Caco-2 (cell line): ENCODE measurements around the gene FAM110A. TPM values are rescaled to one million over a fixed set of nuclear protein-coding genes. Genes with fewer than 3 reads are reported as not detected.

Experiments
- BruUV-seq: library from RNA; stranded (reverse); fragments of 400-500 nt; replicated peaks from 2 replicates; lab custom pipeline; 2021; lab: Mats Ljungman, UMichigan
- CTCF ChIA-PET: fragments of 300-600 bp; sonication (Branson Sonifier 250); formaldehyde crosslinking; loops from one replicate; lab custom pipeline; 2022; ENCODE audit warnings: antibody characterized with exemption; lab: Charles Lee
- POLR2A ChIA-PET: fragments of 300-600 bp; sonication (Branson Sonifier 250); formaldehyde crosslinking; loops from one replicate; lab custom pipeline; 2022; ENCODE audit warnings: antibody characterized with exemption; lab: Charles Lee
- DNase-seq, 2 experiments: peaks; one replicate each; pipeline versions ENCODE4 v3.0.0 to v3.0.0-alpha.2; 2020 to 2022
- H3K27me3 ChIP-seq: replicated peaks from 2 replicates; pipeline ENCODE4 v1.6.0; 2011; ENCODE audit warnings: low read length; ENCODE audit not compliant: control insufficient read depth, insufficient read depth
- H3K36me3 ChIP-seq: 2 replicates; pipeline ENCODE4 v1.5.1; 2011; ENCODE audit warnings: low read length; ENCODE audit not compliant: control insufficient read depth, insufficient read depth
- H3K4me1 ChIP-seq: fragments of 250-450 bp; sonication (Bioruptor Pico); 2 replicates; pipeline ENCODE4 v1.5.1; 2020; ENCODE audit warnings: mild to moderate bottlenecking
- H3K4me3 ChIP-seq: 2 replicates; pipeline ENCODE4 v1.5.1; 2011; ENCODE audit warnings: low read depth, mild to moderate bottlenecking, control low read depth, low read length
- H3K9me3 ChIP-seq: fragments of 250-450 bp; sonication (Bioruptor Pico); 2 replicates; pipeline ENCODE4 v1.5.1; 2020; ENCODE audit warnings: mild to moderate bottlenecking, moderate library complexity
- H3K27ac Mint-ChIP-seq: one replicate; pipeline ENCODE4 v1.8.0; 2022; ENCODE audit warnings: mixed read lengths; ENCODE audit not compliant: unreplicated experiment
- H3K27me3 Mint-ChIP-seq: one replicate; pipeline ENCODE4 v1.8.0; 2022; ENCODE audit warnings: mixed read lengths; ENCODE audit not compliant: insufficient read depth, unreplicated experiment
- H3K36me3 Mint-ChIP-seq: one replicate; pipeline ENCODE4 v1.8.0; 2022; ENCODE audit warnings: mild to moderate bottlenecking, mixed read lengths; ENCODE audit not compliant: insufficient read depth, unreplicated experiment
- H3K4me1 Mint-ChIP-seq: one replicate; pipeline ENCODE4 v1.8.0; 2022; ENCODE audit warnings: low read depth, mixed read lengths; ENCODE audit not compliant: unreplicated experiment
- H3K4me3 Mint-ChIP-seq: one replicate; pipeline ENCODE4 v1.8.0; 2022; ENCODE audit warnings: mild to moderate bottlenecking, moderate library complexity, mixed read lengths; ENCODE audit not compliant: unreplicated experiment
- H3K9me3 Mint-ChIP-seq: one replicate; pipeline ENCODE4 v1.8.0; 2022; ENCODE audit warnings: mixed read lengths; ENCODE audit not compliant: unreplicated experiment
- intact Hi-C: fragments of 100-400 bp; cut with micrococcal nuclease; formaldehyde crosslinking; loops from one replicate; pipeline ENCODE4 v1.10.0; 2022; ENCODE audit not compliant: unreplicated experiment
- total RNA-seq: library from RNA; stranded (reverse); gene quantifications from 2 replicates; pipeline ENCODE4 v1.2.3, GENCODE V29; 2022
- TF ChIP-seq, protein P1 (sequence below), 2 experiments: fragments of 200-600 bp in 1 of 2; IDR thresholded peaks; 1 replicate in 1 of 2; 2 replicates in 1 of 2; pipeline versions ENCODE4 v1.5.1 to v1.8.0; 2011 to 2022; ENCODE audit warnings: antibody characterized with exemption in 1 of 2, control low read depth in 1 of 2, inconsistent platforms in 1 of 2, low read depth in 1 of 2, low read length in 1 of 2, mild to moderate bottlenecking in 1 of 2, moderate library complexity in 1 of 2; ENCODE audit not compliant: insufficient read depth in 1 of 2, severe bottlenecking in 1 of 2, unreplicated experiment in 1 of 2

FAM110A gene
- total RNA-seq, 1 experiment from 2014 or later, result 18.4 TPM

- Mint-ChIP-seq H3K27me3 (no peaks in the 10 kb centered on the region), H3K4me1 (peaks cover 6% of the 10 kb centered on the region), H3K9me3 (no peaks in the 10 kb centered on the region), H3K27ac (no peak overlapping the region), H3K36me3 (no peaks in the 10 kb centered on the region), H3K4me3 (no peak overlapping the region)
- TF ChIP-seq, protein P1, sequence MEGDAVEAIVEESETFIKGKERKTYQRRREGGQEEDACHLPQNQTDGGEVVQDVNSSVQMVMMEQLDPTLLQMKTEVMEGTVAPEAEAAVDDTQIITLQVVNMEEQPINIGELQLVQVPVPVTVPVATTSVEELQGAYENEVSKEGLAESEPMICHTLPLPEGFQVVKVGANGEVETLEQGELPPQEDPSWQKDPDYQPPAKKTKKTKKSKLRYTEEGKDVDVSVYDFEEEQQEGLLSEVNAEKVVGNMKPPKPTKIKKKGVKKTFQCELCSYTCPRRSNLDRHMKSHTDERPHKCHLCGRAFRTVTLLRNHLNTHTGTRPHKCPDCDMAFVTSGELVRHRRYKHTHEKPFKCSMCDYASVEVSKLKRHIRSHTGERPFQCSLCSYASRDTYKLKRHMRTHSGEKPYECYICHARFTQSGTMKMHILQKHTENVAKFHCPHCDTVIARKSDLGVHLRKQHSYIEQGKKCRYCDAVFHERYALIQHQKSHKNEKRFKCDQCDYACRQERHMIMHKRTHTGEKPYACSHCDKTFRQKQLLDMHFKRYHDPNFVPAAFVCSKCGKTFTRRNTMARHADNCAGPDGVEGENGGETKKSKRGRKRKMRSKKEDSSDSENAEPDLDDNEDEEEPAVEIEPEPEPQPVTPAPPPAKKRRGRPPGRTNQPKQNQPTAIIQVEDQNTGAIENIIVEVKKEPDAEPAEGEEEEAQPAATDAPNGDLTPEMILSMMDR (IDR thresholded peaks at IDR 0.05; ENCODE audit: insufficient read depth in 1 of 2, low read depth in 1 of 2, low read length in 1 of 2, severe bottlenecking in 1 of 2, unreplicated experiment in 1 of 2), result no peak
- Histone ChIP-seq H3K9me3 (no peaks in the 10 kb centered on the region), H3K36me3 (no peaks in the 10 kb centered on the region), H3K4me1 (peaks cover 13% of the 10 kb centered on the region), H3K4me3 (no peak overlapping the region), H3K27me3 (no peaks in the 10 kb centered on the region)
- CTCF ChIA-PET, result no interaction called here
- no peak for DNase-seq
- BruUV-seq, result no TSS peak
- intact Hi-C loops, result loop anchor here (5.0 kb wide), 1 partner anchor 286 kb away; the partner anchor contains the start of gene PSMF1
- POLR2A ChIA-PET, result no interaction called here
Observed at GRCh38 chr20:831251-831650, 2.3 kb upstream of the FAM110A start.

DNA sequence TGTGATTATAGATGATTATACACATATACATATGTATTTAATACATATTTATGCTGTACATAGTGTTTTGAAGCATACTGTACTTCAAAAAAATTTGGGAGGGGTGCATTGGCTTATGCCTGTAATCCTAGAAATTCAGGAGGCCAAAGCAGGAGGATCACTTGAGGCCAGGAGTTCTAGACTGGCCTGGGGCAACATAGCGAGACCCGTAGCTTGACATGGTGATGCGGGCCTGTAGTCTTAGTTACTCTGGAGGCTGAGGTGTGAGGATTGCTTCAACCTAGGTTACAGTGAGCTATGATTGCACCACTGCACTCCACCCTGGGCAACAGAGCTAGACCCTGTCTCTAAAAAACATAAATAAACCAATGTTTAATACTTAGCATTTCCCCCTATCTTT lies 1.6 kb upstream of the FAM110A start:
- CTCF ChIA-PET, result no interaction called here
- no peaks in the 10 kb centered on the region for H3K36me3 ChIP-seq

GRCh38 chr20:833121-833449 lies 430 bp upstream of the FAM110A start:
- BruUV-seq, result no TSS peak
- DNase-seq, result no peak
- intact Hi-C loops, result loop anchor here (1.0 to 5.0 kb wide), 2 partner anchors 8 to 284 kb away; partner anchors contain the start of gene PSMF1
- TF ChIP-seq, protein P1 (IDR thresholded peaks at IDR 0.05; ENCODE audit: insufficient read depth in 1 of 2, low read depth in 1 of 2, low read length in 1 of 2, severe bottlenecking in 1 of 2, unreplicated experiment in 1 of 2), result no peak
- H3K4me3 ChIP-seq, result peak overlapping the region; percentile 71
- Mint-ChIP-seq H3K27me3 (no peaks in the 10 kb centered on the region), H3K27ac (peak overlapping the region; percentile 36), H3K36me3 (no peaks in the 10 kb centered on the region), H3K4me3 (peak overlapping the region; percentile 91), H3K9me3 (no peaks in the 10 kb centered on the region), H3K4me1 (peaks cover 7% of the 10 kb centered on the region)
- H3K9me3 ChIP-seq, result no peaks in the 10 kb centered on the region
- POLR2A ChIA-PET, result interaction anchor here (0.6 kb wide), 1 partner anchor 432 kb away, joined by 4 read pairs; no protein-coding TSS in a partner anchor
- H3K27me3 ChIP-seq, result no peaks in the 10 kb centered on the region
- H3K4me1 ChIP-seq, result peaks cover 16% of the 10 kb centered on the region
- CTCF ChIA-PET, result interaction anchor here (0.5 to 1.4 kb wide), 6 partner anchors 15 to 376 kb away, joined by 3 to 7 read pairs (median 4); no protein-coding TSS in a partner anchor
- no peaks in the 10 kb centered on the region for H3K36me3 ChIP-seq

More for the DNA sequence above, 1.6 kb upstream of the FAM110A start:
- POLR2A ChIA-PET, result no interaction called here
- Mint-ChIP-seq H3K4me1 (peaks cover 6% of the 10 kb centered on the region), H3K9me3 (no peaks in the 10 kb centered on the region), H3K27ac (no peak overlapping the region), H3K27me3 (no peaks in the 10 kb centered on the region), H3K4me3 (no peak overlapping the region), H3K36me3 (no peaks in the 10 kb centered on the region)
- BruUV-seq, result no TSS peak
- Histone ChIP-seq H3K4me1 (peaks cover 16% of the 10 kb centered on the region), H3K9me3 (no peaks in the 10 kb centered on the region), H3K4me3 (no peak overlapping the region), H3K27me3 (no peaks in the 10 kb centered on the region)
- no peak for DNase-seq
- intact Hi-C loops, result loop anchor here (5.0 kb wide), 1 partner anchor 285 kb away; the partner anchor contains the start of gene PSMF1
- TF ChIP-seq, protein P1 (IDR thresholded peaks at IDR 0.05; ENCODE audit: insufficient read depth in 1 of 2, low read depth in 1 of 2, low read length in 1 of 2, severe bottlenecking in 1 of 2, unreplicated experiment in 1 of 2), result no peak
